WTC11 (cell line): Measurements from ENCODE around the gene MRPS22. TPM values are rescaled to one million over a fixed set of nuclear protein-coding genes. Genes with fewer than 3 reads are reported as not detected.

ENCODE experiments used
- ATAC-seq: fragments of 200-7000 bp; cut with Tn5 transposase; 2 replicates; pipeline ENCODE4 v1.10.0; 2021; ENCODE audit warnings: mild to moderate bottlenecking, moderate library complexity
- CTCF ChIA-PET: fragments of 300-600 bp; sonication (Branson Sonifier 250); formaldehyde crosslinking; loops from one replicate; lab custom pipeline; 2021; ENCODE audit warnings: antibody characterized with exemption; lab: Charles Lee
- POLR2A ChIA-PET: fragments of 350-600 bp; sonication (Branson Sonifier 250); formaldehyde crosslinking; loops from one replicate; lab custom pipeline; 2021; ENCODE audit warnings: antibody characterized with exemption; lab: Charles Lee
- DNase-seq: peaks from one replicate; pipeline ENCODE4 v3.0.0; 2021; ENCODE audit warnings: low spot score
- H3K27ac Mint-ChIP-seq: 2 replicates; pipeline ENCODE4 v1.8.0; 2021; ENCODE audit warnings: mixed read lengths
- H3K27me3 Mint-ChIP-seq: 2 replicates; pipeline ENCODE4 v1.8.0; 2021; ENCODE audit warnings: low read depth, mild to moderate bottlenecking, moderate library complexity, mixed read lengths
- H3K36me3 Mint-ChIP-seq: 2 replicates; pipeline ENCODE4 v1.8.0; 2021; ENCODE audit warnings: mixed read lengths
- H3K4me1 Mint-ChIP-seq: 2 replicates; pipeline ENCODE4 v1.8.0; 2022; ENCODE audit warnings: mixed read lengths
- H3K4me3 Mint-ChIP-seq: 2 replicates; pipeline ENCODE4 v1.8.0; 2021; ENCODE audit warnings: mild to moderate bottlenecking, moderate library complexity, mixed read lengths
- H3K9me3 Mint-ChIP-seq: 2 replicates; pipeline ENCODE4 v1.8.0; 2021; ENCODE audit warnings: mixed read lengths
- CBFB ChIP-seq: sonication (generic); formaldehyde crosslinking; IDR thresholded peaks from 2 replicates; pipeline ENCODE4 v1.8.1; 2022; ENCODE audit warnings: mild to moderate bottlenecking, low read depth, missing genetic modification reagents
- CREM ChIP-seq: sonication (generic); formaldehyde crosslinking; IDR thresholded peaks from 2 replicates; pipeline ENCODE4 v1.8.1; 2022; ENCODE audit warnings: mild to moderate bottlenecking, missing genetic modification reagents, moderate library complexity
- CTCF ChIP-seq: fragments of 200-600 bp; IDR thresholded peaks from 2 replicates; pipeline ENCODE4 v1.8.0; 2022; ENCODE audit warnings: antibody characterized with exemption
- E2F1 ChIP-seq: sonication (generic); formaldehyde crosslinking; IDR thresholded peaks from 2 replicates; pipeline ENCODE4 v1.8.0; 2022; ENCODE audit warnings: mild to moderate bottlenecking, missing genetic modification reagents
- ELF4 ChIP-seq: sonication (generic); formaldehyde crosslinking; IDR thresholded peaks from 2 replicates; pipeline ENCODE4 v1.8.1; 2022; ENCODE audit warnings: low read depth, mild to moderate bottlenecking, moderate library complexity, missing genetic modification reagents
- ESRRA ChIP-seq: sonication (generic); formaldehyde crosslinking; IDR thresholded peaks from 2 replicates; pipeline ENCODE4 v1.8.1; 2022; ENCODE audit warnings: mild to moderate bottlenecking, missing genetic modification reagents, borderline replicate concordance
- FOXJ3 ChIP-seq: sonication (generic); formaldehyde crosslinking; IDR thresholded peaks from 2 replicates; pipeline ENCODE4 v1.9.0; 2021; ENCODE audit warnings: missing genetic modification reagents, mild to moderate bottlenecking, borderline replicate concordance
- FOXK1 ChIP-seq: sonication (generic); formaldehyde crosslinking; IDR thresholded peaks from 2 replicates; pipeline ENCODE4 v1.8.0; 2022; ENCODE audit warnings: mild to moderate bottlenecking, moderate library complexity, missing genetic modification reagents
- GABPB1 ChIP-seq: sonication (generic); formaldehyde crosslinking; IDR thresholded peaks from 2 replicates; pipeline ENCODE4 v1.8.1; 2023; ENCODE audit warnings: mild to moderate bottlenecking, missing genetic modification reagents
- HMGXB4 ChIP-seq: sonication (generic); formaldehyde crosslinking; IDR thresholded peaks from 2 replicates; pipeline ENCODE4 v1.8.1; 2023; ENCODE audit warnings: mild to moderate bottlenecking, moderate library complexity, missing genetic modification reagents
- IRF2 ChIP-seq: sonication (generic); formaldehyde crosslinking; IDR thresholded peaks from 2 replicates; pipeline ENCODE4 v1.8.0; 2022; ENCODE audit warnings: low read depth, missing genetic modification reagents, borderline replicate concordance
- JAZF1 ChIP-seq: fragments of 250-450 bp; sonication (Bioruptor Pico); IDR thresholded peaks from 2 replicates; pipeline ENCODE4 v1.9.0; 2021; ENCODE audit warnings: moderate library complexity, mild to moderate bottlenecking, inconsistent platforms
- JUN ChIP-seq: sonication (generic); formaldehyde crosslinking; IDR thresholded peaks from 2 replicates; pipeline ENCODE4 v1.8.0; 2023; ENCODE audit warnings: mild to moderate bottlenecking, missing genetic modification reagents
- MYBL2 ChIP-seq: sonication (generic); formaldehyde crosslinking; IDR thresholded peaks from 2 replicates; pipeline ENCODE4 v1.8.1; 2023; ENCODE audit warnings: mild to moderate bottlenecking, moderate library complexity, missing genetic modification reagents
- NR3C1 ChIP-seq: sonication (generic); formaldehyde crosslinking; conservative IDR thresholded peaks from 2 replicates; pipeline ENCODE4 v1.8.1; 2023; ENCODE audit warnings: low read depth, mild to moderate bottlenecking, missing genetic modification reagents
- OVOL2 ChIP-seq: fragments of 250-450 bp; sonication (Bioruptor Pico); IDR thresholded peaks from 2 replicates; pipeline ENCODE4 v1.9.0; 2021; ENCODE audit warnings: mild to moderate bottlenecking, borderline replicate concordance
- RELA ChIP-seq: sonication (generic); formaldehyde crosslinking; IDR thresholded peaks from 2 replicates; pipeline ENCODE4 v1.8.1; 2022; ENCODE audit warnings: missing genetic modification reagents, mild to moderate bottlenecking, borderline replicate concordance
- SP1 ChIP-seq: sonication (generic); formaldehyde crosslinking; conservative IDR thresholded peaks from 2 replicates; pipeline ENCODE4 v1.8.1; 2022; ENCODE audit warnings: missing genetic modification reagents
- TEAD1 ChIP-seq: sonication (generic); formaldehyde crosslinking; IDR thresholded peaks from 2 replicates; pipeline ENCODE4 v1.8.0; 2022; ENCODE audit warnings: mild to moderate bottlenecking, missing genetic modification reagents
- TP53 ChIP-seq: sonication (generic); formaldehyde crosslinking; IDR thresholded peaks from 2 replicates; pipeline ENCODE4 v1.8.1; 2023; ENCODE audit warnings: mild to moderate bottlenecking, missing genetic modification reagents
- USF1 ChIP-seq: sonication (generic); formaldehyde crosslinking; IDR thresholded peaks from 2 replicates; pipeline ENCODE4 v1.8.0; 2022; ENCODE audit warnings: mild to moderate bottlenecking, missing genetic modification reagents
- ZBTB43 ChIP-seq: sonication (generic); formaldehyde crosslinking; IDR thresholded peaks from 2 replicates; pipeline ENCODE4 v1.8.1; 2023; ENCODE audit warnings: mild to moderate bottlenecking, missing genetic modification reagents
- ZNF138 ChIP-seq: sonication (generic); formaldehyde crosslinking; conservative IDR thresholded peaks from 2 replicates; pipeline ENCODE4 v1.8.1; 2022; ENCODE audit warnings: mild to moderate bottlenecking, moderate library complexity, missing genetic modification reagents
- ZNF232 ChIP-seq: sonication (generic); formaldehyde crosslinking; IDR thresholded peaks from 2 replicates; pipeline ENCODE4 v1.8.0; 2022; ENCODE audit warnings: mild to moderate bottlenecking, missing genetic modification reagents
- ZNF317 ChIP-seq: sonication (generic); formaldehyde crosslinking; IDR thresholded peaks from 2 replicates; pipeline ENCODE4 v1.8.1; 2023; ENCODE audit warnings: low read depth, mild to moderate bottlenecking, moderate library complexity, missing genetic modification reagents, borderline replicate concordance
- total RNA-seq: library from RNA; stranded (reverse); gene quantifications from 3 replicates; pipeline ENCODE4 v1.2.3, GENCODE V29; 2021

MRPS22 gene
- total RNA-seq, 1 experiment from 2014 or later = 44.6 TPM

- H3K36me3 Mint-ChIP-seq = no peaks in the 10 kb centered on the region
- POLR2A ChIA-PET = no interaction called here
- TF ChIP-seq E2F1 = no peak
- 0 out of 2 replicates have a peak, but pooled peaks have one; percentile 48 for TF ChIP-seq TEAD1 (CRISPR knock-in tag)
- TF ChIP-seq GABPB1 (CRISPR knock-in tag) = peak; percentile 55; the same call in 1 of the 2 replicates
- CTCF ChIA-PET = interaction anchor here (0.8 to 1.6 kb wide), 6 partner anchors 35 to 453 kb away, joined by 3 to 6 read pairs (median 4); no protein-coding TSS in a partner anchor
- H3K9me3 Mint-ChIP-seq = no peaks in the 10 kb centered on the region
- no peak for ATAC-seq
- H3K4me3 Mint-ChIP-seq = peak overlapping the region; percentile 96
- H3K4me1 Mint-ChIP-seq = peaks cover 23% of the 10 kb centered on the region
- H3K27ac Mint-ChIP-seq = peak overlapping the region; percentile 92
- H3K27me3 Mint-ChIP-seq = no peaks in the 10 kb centered on the region
- no peak for DNase-seq
Observed at GRCh38 chr3:139388821-139389551, 45.2 kb downstream of the MRPS22 start.

GRCh38 chr3:139389552-139390368 lies 45.9 kb downstream of the MRPS22 start, which contains the start of gene COPB2:
Gene COPB2, minus strand, starts transcription at chr3:139389647. Its CDS starts 97 bp downstream, at chr3:139389550.
- H3K27ac Mint-ChIP-seq = peak within 1 kb of the TSS; percentile 92
- no peaks in the 10 kb centered on the region for H3K27me3 Mint-ChIP-seq
- peak; percentile 98 for ATAC-seq
- peak; percentile 99 for DNase-seq
- ChIA-PET CTCF (interaction anchor here (0.6 to 1.6 kb wide), 7 partner anchors 36 to 454 kb away, joined by 3 to 6 read pairs (median 4); no protein-coding TSS in a partner anchor), POLR2A (interaction anchor here (0.6 kb wide), 1 partner anchor 75 kb away, joined by 3 read pairs; no protein-coding TSS in a partner anchor)
- H3K4me1 Mint-ChIP-seq = peaks cover 17% of the 10 kb centered on the region
- no peaks in the 10 kb centered on the region for H3K9me3 Mint-ChIP-seq
- peak within 1 kb of the TSS; percentile 96 for H3K4me3 Mint-ChIP-seq
- no peaks in the 10 kb centered on the region for H3K36me3 Mint-ChIP-seq
- TF ChIP-seq ZNF232 = no peak
- peak; percentile 81; the same call in 1 of the 2 replicates for TF ChIP-seq CREM
- TF ChIP-seq FOXJ3 (CRISPR knock-in tag) = no peak
- TF ChIP-seq ZNF138 (CRISPR knock-in tag) = no peak
- no peak for TF ChIP-seq CTCF
- no peak for TF ChIP-seq IRF2 (CRISPR knock-in tag)
- no peak for TF ChIP-seq RELA (CRISPR knock-in tag)
- no peak for TF ChIP-seq FOXK1
- TF ChIP-seq OVOL2 (CRISPR knock-in tag) = no peak
- TF ChIP-seq CBFB (CRISPR knock-in tag) = no peak
- TF ChIP-seq ELF4 = no peak
- TF ChIP-seq SP1 = peak; percentile 81
- TF ChIP-seq ESRRA (CRISPR knock-in tag) = no peak
- no peak for TF ChIP-seq ZNF317 (CRISPR knock-in tag)
- TF ChIP-seq JAZF1 = no peak
- TF ChIP-seq ZBTB43 (CRISPR knock-in tag) = no peak
- TF ChIP-seq TP53 (CRISPR knock-in tag) = no peak
- TF ChIP-seq JUN = no peak
- no peak for TF ChIP-seq NR3C1 (CRISPR knock-in tag)
- TF ChIP-seq HMGXB4 (CRISPR knock-in tag) = peak; percentile 41; the same call in 1 of the 2 replicates
- peak; percentile 41; the same call in 1 of the 2 replicates for TF ChIP-seq MYBL2 (CRISPR knock-in tag)
- TF ChIP-seq TEAD1 (CRISPR knock-in tag) = peak; percentile 6; the same call in 1 of the 2 replicates
- 0 out of 2 replicates have a peak, but pooled peaks have one; percentile 19 for TF ChIP-seq USF1 (CRISPR knock-in tag)
